Measurements from ENCODE around the gene AKAP13.
"Not testable (repeated sequence)": the region's sequence is repeated elsewhere in the genome, so short reads cannot be mapped to it uniquely, and the experiment has no call there.

AKAP13 gene, protein sequence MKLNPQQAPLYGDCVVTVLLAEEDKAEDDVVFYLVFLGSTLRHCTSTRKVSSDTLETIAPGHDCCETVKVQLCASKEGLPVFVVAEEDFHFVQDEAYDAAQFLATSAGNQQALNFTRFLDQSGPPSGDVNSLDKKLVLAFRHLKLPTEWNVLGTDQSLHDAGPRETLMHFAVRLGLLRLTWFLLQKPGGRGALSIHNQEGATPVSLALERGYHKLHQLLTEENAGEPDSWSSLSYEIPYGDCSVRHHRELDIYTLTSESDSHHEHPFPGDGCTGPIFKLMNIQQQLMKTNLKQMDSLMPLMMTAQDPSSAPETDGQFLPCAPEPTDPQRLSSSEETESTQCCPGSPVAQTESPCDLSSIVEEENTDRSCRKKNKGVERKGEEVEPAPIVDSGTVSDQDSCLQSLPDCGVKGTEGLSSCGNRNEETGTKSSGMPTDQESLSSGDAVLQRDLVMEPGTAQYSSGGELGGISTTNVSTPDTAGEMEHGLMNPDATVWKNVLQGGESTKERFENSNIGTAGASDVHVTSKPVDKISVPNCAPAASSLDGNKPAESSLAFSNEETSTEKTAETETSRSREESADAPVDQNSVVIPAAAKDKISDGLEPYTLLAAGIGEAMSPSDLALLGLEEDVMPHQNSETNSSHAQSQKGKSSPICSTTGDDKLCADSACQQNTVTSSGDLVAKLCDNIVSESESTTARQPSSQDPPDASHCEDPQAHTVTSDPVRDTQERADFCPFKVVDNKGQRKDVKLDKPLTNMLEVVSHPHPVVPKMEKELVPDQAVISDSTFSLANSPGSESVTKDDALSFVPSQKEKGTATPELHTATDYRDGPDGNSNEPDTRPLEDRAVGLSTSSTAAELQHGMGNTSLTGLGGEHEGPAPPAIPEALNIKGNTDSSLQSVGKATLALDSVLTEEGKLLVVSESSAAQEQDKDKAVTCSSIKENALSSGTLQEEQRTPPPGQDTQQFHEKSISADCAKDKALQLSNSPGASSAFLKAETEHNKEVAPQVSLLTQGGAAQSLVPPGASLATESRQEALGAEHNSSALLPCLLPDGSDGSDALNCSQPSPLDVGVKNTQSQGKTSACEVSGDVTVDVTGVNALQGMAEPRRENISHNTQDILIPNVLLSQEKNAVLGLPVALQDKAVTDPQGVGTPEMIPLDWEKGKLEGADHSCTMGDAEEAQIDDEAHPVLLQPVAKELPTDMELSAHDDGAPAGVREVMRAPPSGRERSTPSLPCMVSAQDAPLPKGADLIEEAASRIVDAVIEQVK (N-terminal part only)

GRCh38 chr15:85380217-85380811, at the start of gene AKAP13:
Gene AKAP13 (plus strand): TSS chr15:85380603. CDS start chr15:85485721, 105,118 bp downstream.
- DNase-seq, result peak; percentile 92

DNA sequence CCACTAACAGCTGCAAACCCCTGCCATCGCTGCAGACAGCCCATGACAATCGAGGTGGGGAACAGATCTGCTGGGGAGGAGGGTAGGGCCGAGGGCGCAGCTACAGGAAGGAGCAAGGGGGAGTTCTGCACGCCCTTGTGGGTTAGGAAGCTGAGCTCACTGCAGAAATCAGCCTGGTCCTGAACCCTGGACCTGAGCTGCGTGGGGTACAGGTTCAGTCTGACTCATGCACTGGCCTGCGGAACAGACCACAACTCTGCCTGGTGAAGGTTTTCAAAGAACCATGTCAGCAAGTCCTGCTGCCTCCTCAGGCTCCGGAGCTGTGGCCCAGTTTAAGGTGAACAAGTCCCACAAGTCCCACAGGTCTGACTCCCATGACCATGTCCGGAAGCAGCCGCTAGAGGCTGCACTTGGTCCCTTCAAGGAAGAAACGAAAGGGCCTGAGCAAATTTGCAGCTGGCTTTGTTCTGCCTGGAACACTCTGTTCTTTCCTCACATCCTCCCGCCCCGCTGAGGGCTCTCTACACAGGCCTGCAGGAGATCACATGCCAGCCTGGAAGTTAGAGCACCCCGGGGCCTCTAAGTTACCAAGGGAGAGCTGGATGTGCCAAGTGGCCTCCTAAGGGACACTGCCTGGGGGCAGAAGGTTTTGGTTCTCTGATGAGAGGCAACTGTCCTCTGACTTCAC, 49.4 kb upstream of the AKAP13 start:
- DNase-seq, result peak; percentile 84

DNA sequence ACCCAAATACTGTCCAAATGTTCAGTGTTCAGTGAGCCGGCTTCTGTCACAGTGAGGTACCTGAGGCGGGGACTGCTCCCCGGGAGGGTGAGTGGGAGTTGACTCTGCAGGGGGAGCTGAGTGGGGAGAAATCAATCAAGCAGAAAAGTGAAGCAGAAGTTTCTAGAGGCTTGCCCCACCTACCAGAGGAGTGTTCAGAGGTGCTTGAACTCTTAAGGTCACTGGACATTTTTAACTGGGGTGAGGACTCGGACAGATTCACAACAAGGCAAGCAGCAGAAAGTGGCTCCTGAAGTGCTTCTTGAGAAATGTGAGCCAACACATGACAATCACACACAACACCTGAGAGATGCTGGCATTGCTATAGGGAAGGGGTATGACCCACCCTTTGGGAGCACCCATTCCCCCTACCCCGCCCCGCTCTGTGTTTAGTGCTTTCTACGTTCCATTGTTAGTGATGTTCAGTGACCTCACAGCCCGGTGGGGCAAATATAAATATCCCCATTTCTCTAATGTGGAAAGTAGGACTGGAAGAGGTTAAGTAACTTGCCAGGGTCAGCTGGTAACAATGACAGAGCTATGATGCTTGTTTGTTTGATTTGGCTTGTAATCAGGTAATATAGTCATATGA, 48.6 kb upstream of the AKAP13 start:
- no peak for DNase-seq

GRCh38 chr15:85333132-85333831, 47.1 kb upstream of the AKAP13 start:
- DNase-seq, result no peak

- no peak for DNase-seq
These were observed 46.2 kb upstream of the AKAP13 start for GRCh38 chr15:85334241-85334640.

GRCh38 chr15:85335193-85335942, 45.0 kb upstream of the AKAP13 start:
- DNase-seq, result no peak

- no peak for DNase-seq
These were observed 43.5 kb upstream of the AKAP13 start for GRCh38 chr15:85336880-85337279.

DNA sequence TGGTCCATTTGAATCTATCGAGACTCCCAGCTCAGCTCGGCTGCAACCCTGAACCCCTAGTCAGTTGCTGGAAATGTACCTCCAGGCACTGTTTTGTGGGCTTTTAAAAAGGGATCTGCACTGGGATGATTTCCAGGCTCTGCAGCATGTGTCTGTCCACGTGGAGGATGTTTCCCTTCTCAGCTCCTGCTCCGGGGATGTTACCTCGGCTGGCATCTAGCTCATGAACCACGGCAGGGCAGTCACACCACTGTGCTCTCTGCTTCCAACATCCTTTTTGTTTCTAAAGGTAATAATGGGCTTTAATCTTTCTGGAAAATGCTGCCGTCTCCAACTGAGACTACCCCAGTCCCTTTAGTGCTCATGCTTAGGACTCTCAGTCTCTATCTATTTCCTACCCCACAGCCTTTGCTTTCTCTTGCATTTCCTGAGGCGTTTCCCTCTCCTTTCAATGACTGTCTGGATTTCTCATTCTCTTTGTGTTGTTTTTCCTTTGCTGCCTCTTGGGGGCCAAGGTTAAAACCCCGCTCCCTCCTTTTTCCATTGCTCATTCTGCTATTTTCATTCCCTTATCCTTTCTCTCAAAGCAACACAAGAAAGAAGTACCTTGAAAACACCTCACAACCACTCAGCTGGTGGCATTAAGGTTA, 42.9 kb upstream of the AKAP13 start:
- no peak for DNase-seq

- no peak for DNase-seq
These were observed 40.1 kb upstream of the AKAP13 start for GRCh38 chr15:85340321-85340665.

- DNase-seq, result no peak
These were observed 39.6 kb upstream of the AKAP13 start for GRCh38 chr15:85340852-85341251.

DNA sequence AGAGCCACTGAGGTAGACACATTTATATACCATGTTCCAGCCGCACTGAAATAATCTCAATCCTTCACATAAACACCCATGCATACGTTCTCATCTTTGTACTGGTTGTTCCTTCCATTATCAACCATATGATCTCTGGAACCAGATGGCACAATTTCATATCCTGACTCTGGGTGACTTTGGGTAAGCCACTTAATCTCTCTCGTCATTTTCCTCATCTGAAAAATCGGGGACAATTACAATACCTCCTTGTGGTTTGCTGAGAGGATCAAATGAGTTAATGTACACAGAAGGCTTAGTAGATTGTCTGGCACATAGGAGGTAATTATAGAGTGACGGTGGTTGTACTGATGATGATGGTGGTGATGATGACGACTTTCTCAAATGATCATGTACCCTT, 38.2 kb upstream of the AKAP13 start:
- DNase-seq, result not testable (repeated sequence)

GRCh38 chr15:85343443-85343842, 37.0 kb upstream of the AKAP13 start:
- not testable (repeated sequence) for DNase-seq

DNA sequence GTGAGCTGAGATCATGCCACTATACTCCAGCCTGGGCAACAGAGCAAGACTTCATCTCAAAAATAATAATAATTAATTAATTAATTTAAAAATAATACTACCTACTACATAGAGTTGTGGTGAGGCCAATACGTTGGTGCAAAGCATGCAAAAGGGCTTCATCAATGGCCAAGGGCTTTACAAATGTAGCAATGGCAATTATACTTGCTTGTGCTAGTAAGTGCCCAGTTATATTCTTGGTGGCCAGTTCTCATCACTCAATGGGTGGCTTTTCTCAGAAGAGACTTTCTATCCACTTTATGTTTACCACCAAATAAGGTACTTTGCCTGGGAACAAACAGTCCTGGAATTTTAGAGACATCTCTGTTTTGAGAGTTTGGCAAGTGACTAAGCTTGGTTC, 36.2 kb upstream of the AKAP13 start:
- DNase-seq, result not testable (repeated sequence)

DNA sequence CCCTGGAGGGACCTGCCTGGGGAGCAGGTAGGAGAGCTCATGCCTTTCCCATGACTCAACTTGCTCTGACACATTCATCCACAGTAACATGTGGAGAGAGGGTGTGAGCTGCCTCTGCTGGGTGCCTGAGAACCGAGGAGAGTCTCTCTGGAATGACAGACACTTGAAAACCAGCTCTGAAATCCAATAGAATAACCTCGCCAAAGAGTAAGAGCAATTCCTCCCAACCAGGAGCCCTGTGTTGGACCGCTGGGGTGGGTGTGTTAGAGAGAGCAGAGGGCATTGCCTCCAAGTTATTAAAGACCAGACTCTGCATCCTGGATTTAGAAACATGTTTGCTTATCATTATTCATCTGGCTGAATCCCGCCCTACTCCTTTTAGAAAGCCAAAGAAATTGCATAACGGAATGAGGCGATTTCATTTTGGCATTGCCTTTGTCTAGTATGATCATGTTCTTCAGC, 35.7 kb upstream of the AKAP13 start:
- DNase-seq, result not testable (repeated sequence)

DNA sequence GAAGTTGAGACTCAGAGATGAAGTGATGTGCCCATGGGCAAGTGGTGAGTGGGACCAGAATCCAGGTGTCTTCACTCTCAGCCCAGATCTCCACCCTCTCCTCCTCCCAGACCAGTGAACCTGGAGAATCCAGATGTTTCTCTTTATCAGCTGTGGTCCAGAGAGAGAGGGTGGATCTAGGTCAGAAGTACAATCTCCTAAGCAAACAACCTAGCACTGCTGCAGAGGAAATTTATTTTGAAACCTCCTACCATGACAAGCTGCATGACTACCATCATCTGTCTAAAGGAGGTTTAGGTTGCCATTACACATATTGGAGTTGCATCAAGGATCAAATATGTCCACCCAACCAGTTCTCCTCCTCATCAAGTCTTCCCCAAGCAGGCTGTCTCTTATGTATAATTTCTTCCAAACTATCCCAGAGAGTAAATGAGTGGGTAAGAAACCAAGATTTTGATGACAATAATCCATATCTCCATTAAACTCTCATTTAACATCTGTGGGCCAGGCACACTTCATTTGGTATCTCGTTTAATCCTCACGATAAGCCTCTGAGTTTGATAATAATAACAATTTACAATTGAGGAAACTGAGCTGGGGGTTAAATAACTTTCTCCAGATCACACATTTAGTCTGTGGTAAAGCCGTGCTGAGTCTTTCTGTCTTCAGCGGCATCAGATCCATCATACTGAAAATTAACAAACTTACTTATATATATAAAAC, 35.0 kb upstream of the AKAP13 start:
- not testable (repeated sequence) for DNase-seq

- not testable (repeated sequence) for DNase-seq
These were observed 33.8 kb upstream of the AKAP13 start for GRCh38 chr15:85346462-85347084.

GRCh38 chr15:85347264-85348047, 32.9 kb upstream of the AKAP13 start:
- DNase-seq, result not testable (repeated sequence)

All from GF-D8 (cell line).